Sigmoid colon (tissue), 4 donors: ENCODE data around the gene PTPN21.

Experiments
- POLR2AphosphoS5 ChIP-seq, 4 donors: sonication (generic); formaldehyde crosslinking; IDR thresholded peaks; one replicate each; pipeline ENCODE4 v1.6.1; 2017; ENCODE audit warnings: antibody characterized with exemption in 4 of 4
- TF ChIP-seq, protein P1 (sequence below), 4 experiments: fragments of 450-650 bp in 3 of 4; fragments of 200-600 bp in 1 of 4; IDR thresholded peaks; one replicate each; pipeline ENCODE4 v1.5.1; 2016 to 2019; ENCODE audit warnings: antibody characterized with exemption in 4 of 4, mild to moderate bottlenecking in 3 of 4, moderate library complexity in 2 of 4

DNA sequence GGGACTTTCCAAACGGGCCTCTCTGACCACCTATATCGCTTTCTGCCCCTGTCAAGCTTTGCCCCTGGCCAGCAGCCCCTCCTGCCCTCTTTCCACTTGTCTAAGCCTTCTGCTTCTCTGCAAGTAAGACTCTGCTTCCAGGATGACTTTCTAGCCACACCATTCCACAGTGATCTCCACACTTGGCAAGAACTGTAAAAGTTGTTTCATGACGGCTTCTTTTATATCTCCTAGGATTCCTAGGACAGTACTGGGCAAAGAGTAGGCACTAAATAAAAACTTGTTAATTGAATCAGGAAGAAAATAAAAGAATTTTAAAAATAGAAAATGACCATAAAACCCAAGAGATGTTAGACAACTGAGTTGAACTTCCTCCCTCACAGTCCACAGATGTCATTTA lies 1.8 kb upstream of the PTPN21 start:
- TF ChIP-seq, protein P1, sequence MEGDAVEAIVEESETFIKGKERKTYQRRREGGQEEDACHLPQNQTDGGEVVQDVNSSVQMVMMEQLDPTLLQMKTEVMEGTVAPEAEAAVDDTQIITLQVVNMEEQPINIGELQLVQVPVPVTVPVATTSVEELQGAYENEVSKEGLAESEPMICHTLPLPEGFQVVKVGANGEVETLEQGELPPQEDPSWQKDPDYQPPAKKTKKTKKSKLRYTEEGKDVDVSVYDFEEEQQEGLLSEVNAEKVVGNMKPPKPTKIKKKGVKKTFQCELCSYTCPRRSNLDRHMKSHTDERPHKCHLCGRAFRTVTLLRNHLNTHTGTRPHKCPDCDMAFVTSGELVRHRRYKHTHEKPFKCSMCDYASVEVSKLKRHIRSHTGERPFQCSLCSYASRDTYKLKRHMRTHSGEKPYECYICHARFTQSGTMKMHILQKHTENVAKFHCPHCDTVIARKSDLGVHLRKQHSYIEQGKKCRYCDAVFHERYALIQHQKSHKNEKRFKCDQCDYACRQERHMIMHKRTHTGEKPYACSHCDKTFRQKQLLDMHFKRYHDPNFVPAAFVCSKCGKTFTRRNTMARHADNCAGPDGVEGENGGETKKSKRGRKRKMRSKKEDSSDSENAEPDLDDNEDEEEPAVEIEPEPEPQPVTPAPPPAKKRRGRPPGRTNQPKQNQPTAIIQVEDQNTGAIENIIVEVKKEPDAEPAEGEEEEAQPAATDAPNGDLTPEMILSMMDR (IDR thresholded peaks at IDR 0.05), result no peak
- TF ChIP-seq POLR2AphosphoS5 (IDR thresholded peaks at IDR 0.05), result no peak
